Endothelial cell of umbilical vein (primary cell): ENCODE data around the gene ACTL6A. TPM values are rescaled to one million over a fixed set of nuclear protein-coding genes. Genes with fewer than 3 reads are reported as not detected.

Source experiments
- BruUV-seq: library from RNA; stranded (reverse); fragments of 400-500 nt; replicated peaks from 2 replicates; lab custom pipeline; 2021; lab: Mats Ljungman, UMichigan
- CTCF ChIA-PET: fragments of 300-600, 350-600 bp; sonication (Branson Sonifier 250); formaldehyde crosslinking; loops from one replicate; lab custom pipeline; 2021; ENCODE audit warnings: antibody characterized with exemption, inconsistent platforms; lab: Charles Lee
- POLR2A ChIA-PET: fragments of 300-600, 350-600 bp; sonication (Branson Sonifier 250); formaldehyde crosslinking; loops from one replicate; lab custom pipeline; 2021; ENCODE audit warnings: antibody characterized with exemption, inconsistent platforms; lab: Charles Lee
- DNase-seq: peaks from one replicate; pipeline ENCODE4 v3.0.0-alpha.2; 2011; ENCODE audit warnings: low read depth, low spot score
- FAIRE-seq: peaks from 2 replicates; lab custom pipeline; 2011; peaks lifted over from hg19 to GRCh38; lab: Jason Lieb, UNC
- H2AFZ ChIP-seq: 2 replicates; pipeline ENCODE4 v1.6.0; 2012; ENCODE audit warnings: low read depth, low read length, control low read depth, inconsistent platforms
- H3K27ac ChIP-seq: 2 replicates; pipeline ENCODE4 v1.5.1; 2011; ENCODE audit warnings: low read depth, mild to moderate bottlenecking, control low read depth, low read length, moderate library complexity; ENCODE audit not compliant: insufficient read depth
- H3K27me3 ChIP-seq, 2 experiments: 2 replicates each; pipeline versions ENCODE4 v1.6.0 to v1.6.1; 2011; ENCODE audit warnings: low read length in 2 of 2, mixed read lengths in 1 of 2; ENCODE audit not compliant: control insufficient read depth in 2 of 2, insufficient read depth in 2 of 2
- H3K36me3 ChIP-seq, 2 experiments: 2 replicates in 1 of 2; 3 replicates in 1 of 2; pipeline ENCODE4 v1.5.1; 2011; ENCODE audit warnings: low read length in 2 of 2, mild to moderate bottlenecking in 1 of 2, moderate library complexity in 1 of 2; ENCODE audit not compliant: control insufficient read depth in 2 of 2, insufficient read depth in 2 of 2; ENCODE audit errors: extremely low read depth in 1 of 2
- H3K4me1 ChIP-seq: 3 replicates; pipeline ENCODE4 v1.5.1; 2011; ENCODE audit warnings: mild to moderate bottlenecking, low read length; ENCODE audit not compliant: control insufficient read depth, insufficient read depth; ENCODE audit errors: extremely low read depth
- H3K4me2 ChIP-seq: 2 replicates; pipeline ENCODE4 v1.6.1; 2011; ENCODE audit warnings: low read length, control low read depth, mixed read lengths; ENCODE audit not compliant: insufficient read depth
- H3K4me3 ChIP-seq, 3 experiments: fragments of 200-600 bp in 1 of 3; sonication (generic), shearing (Covaris generic) in 1 of 3; replicated peaks in 1 of 3; 2 replicates each; pipeline ENCODE4 v1.5.1; 2011 to 2016; ENCODE audit warnings: control low read depth in 3 of 3, low read length in 3 of 3, mild to moderate bottlenecking in 2 of 3, inconsistent platforms in 1 of 3, low read depth in 1 of 3, moderate library complexity in 1 of 3; ENCODE audit not compliant: insufficient read depth in 1 of 3
- H3K79me2 ChIP-seq: 2 replicates; pipeline ENCODE4 v1.6.0; 2012; ENCODE audit warnings: low read length, inconsistent platforms; ENCODE audit not compliant: control insufficient read depth, insufficient read depth
- H3K9ac ChIP-seq: replicated peaks from 2 replicates; pipeline ENCODE3; 2011; ENCODE audit warnings: low read length, control low read depth; ENCODE audit not compliant: insufficient read depth; ENCODE audit errors: extremely low read depth
- H3K9me1 ChIP-seq: replicated peaks from 3 replicates; pipeline ENCODE4 v1.6.0; 2011; ENCODE audit warnings: mild to moderate bottlenecking, low read length; ENCODE audit not compliant: control insufficient read depth, insufficient read depth; ENCODE audit errors: extremely low read depth
- H3K9me3 ChIP-seq: replicated peaks from 2 replicates; pipeline ENCODE4 v1.5.1; 2012; ENCODE audit warnings: low read length, inconsistent platforms; ENCODE audit not compliant: control insufficient read depth, insufficient read depth
- H4K20me1 ChIP-seq: replicated peaks from 2 replicates; pipeline ENCODE3; 2011; ENCODE audit warnings: mild to moderate bottlenecking, low read length; ENCODE audit not compliant: control insufficient read depth, insufficient read depth; ENCODE audit errors: extremely low read depth
- CTCF ChIP-seq, 2 donors: IDR thresholded peaks; 1 replicate in 1 of 2; 2 replicates in 1 of 2; pipeline ENCODE4 v1.5.1; 2011; ENCODE audit warnings: low read length in 2 of 2, mild to moderate bottlenecking in 2 of 2, moderate library complexity in 2 of 2, control low read depth in 1 of 2, inconsistent platforms in 1 of 2, low read depth in 1 of 2; ENCODE audit not compliant: insufficient read depth in 1 of 2; ENCODE audit errors: extremely low read depth in 1 of 2
- EZH2 ChIP-seq: IDR thresholded peaks from 2 replicates; pipeline ENCODE4 v1.6.1; 2012; ENCODE audit warnings: borderline replicate concordance, low read depth, mild to moderate bottlenecking, moderate library complexity, low read length, inconsistent platforms; ENCODE audit not compliant: severe bottlenecking
- FOS ChIP-seq: IDR thresholded peaks from 2 replicates; pipeline ENCODE4 v1.6.1; 2011; ENCODE audit warnings: mild to moderate bottlenecking, low read length, moderate library complexity, borderline replicate concordance; ENCODE audit not compliant: insufficient read depth
- GATA2 ChIP-seq: IDR thresholded peaks from 2 replicates; pipeline ENCODE4 v1.7.0; 2011; ENCODE audit warnings: low read depth, mild to moderate bottlenecking, moderate library complexity, mixed read lengths, low read length; ENCODE audit not compliant: insufficient read length, insufficient read depth
- MAX ChIP-seq: IDR thresholded peaks from 2 replicates; pipeline ENCODE4 v1.6.1; 2011; ENCODE audit not compliant: insufficient read depth, insufficient read length
- MYC ChIP-seq: IDR thresholded peaks from one replicate; pipeline ENCODE4 v1.6.1; 2011; ENCODE audit warnings: mild to moderate bottlenecking, low read depth, low read length
- POLR2AphosphoS5 ChIP-seq: IDR thresholded peaks from 2 replicates; pipeline ENCODE4 v1.6.1; 2012; ENCODE audit warnings: low read depth, mild to moderate bottlenecking, control low read depth, low read length, moderate library complexity; ENCODE audit not compliant: insufficient read depth
- dilution Hi-C: fragments of 300-500 bp; cut with MboI; formaldehyde crosslinking; loops from one replicate; pipeline ENCODE4 v1.15.0; 2019; ENCODE audit warnings: low sequenced_read_pairs; ENCODE audit not compliant: extremely low pct_ligation_motif_present
- intact Hi-C: fragments of 100-400 bp; cut with micrococcal nuclease; formaldehyde crosslinking; loops from one replicate; pipeline ENCODE4 v1.10.0; 2022
- polyA plus RNA-seq, 4 experiments: library from polyadenylated mRNA; depleted of rRNA in 3 of 4; stranded (reverse) in 3 of 4; unstranded in 1 of 4; fragments of >200 nt; gene quantifications; 2 replicates each; pipeline versions ENCODE4 v1.2.1 to v1.2.3, GENCODE V29; 2011 to 2012; ENCODE audit warnings: missing spikeins in 1 of 4
- total RNA-seq: library from RNA; stranded (reverse); gene quantifications from 2 replicates; pipeline ENCODE4 v1.2.3, GENCODE V29; 2021

The ACTL6A gene
- total and polyA plus RNA-seq, 2 donors (not counting 3 experiments of a cell fraction or from before 2014, with no cell fraction given), result 68.3 to 96.2 TPM

- CTCF ChIA-PET, result interaction anchor here (0.9 kb wide), 1 partner anchor 15 kb away, joined by 3 read pairs; no protein-coding TSS in a partner anchor
- POLR2A ChIA-PET, result no interaction called here
- H3K9ac ChIP-seq, result no peak overlapping the region
- TF ChIP-seq EZH2, result no peak
- TF ChIP-seq CTCF (IDR thresholded peaks at IDR 0.05; ENCODE audit: extremely low read depth in 1 of 2, insufficient read depth in 1 of 2, low read depth in 1 of 2, low read length in 2 of 2), result no peak
- TF ChIP-seq MYC, result no peak
- no peak for TF ChIP-seq MAX
- TF ChIP-seq POLR2AphosphoS5, result no peak
- no peak for TF ChIP-seq GATA2
- no peak for TF ChIP-seq FOS
- H3K4me1 ChIP-seq, result no peaks in the 10 kb centered on the region
- FAIRE-seq (no peak), DNase-seq (no peak)
- H2AFZ ChIP-seq, result no peak overlapping the region
- H3K27ac ChIP-seq, result no peak overlapping the region
- H4K20me1 ChIP-seq, result no peaks in the 10 kb centered on the region
- H3K36me3 ChIP-seq, result no peaks in the 10 kb centered on the region
- no peak overlapping the region for H3K4me3 ChIP-seq
- no peak overlapping the region for H3K4me2 ChIP-seq
- dilution Hi-C loops (no loop called here), intact Hi-C loops (no loop called here)
- H3K9me1 ChIP-seq, result no peaks in the 10 kb centered on the region
- no peaks in the 10 kb centered on the region for H3K9me3 ChIP-seq
- H3K27me3 ChIP-seq, result no peaks in the 10 kb centered on the region
- H3K79me2 ChIP-seq, result no peaks in the 10 kb centered on the region
- no TSS peak for BruUV-seq
These were observed 21.6 kb upstream of the ACTL6A start for GRCh38 chr3:179541094-179541493.
